H1 (cell line): Measurements from ENCODE around the gene PEAK3. TPM values are rescaled to one million over a fixed set of nuclear protein-coding genes. Genes with fewer than 3 reads are reported as not detected.

Experiments
- CTCF ChIA-PET: fragments of 300-600 bp; sonication (Branson Sonifier 250); formaldehyde crosslinking; loops from one replicate; lab custom pipeline; 2021; ENCODE audit not compliant: partially characterized antibody; lab: Charles Lee
- POLR2A ChIA-PET: fragments of 300-600 bp; sonication (Branson Sonifier 250); formaldehyde crosslinking; loops from one replicate; lab custom pipeline; 2021; ENCODE audit warnings: inconsistent platforms; ENCODE audit not compliant: partially characterized antibody; lab: Charles Lee
- DNase-seq, 2 experiments: peaks; one replicate each; pipeline versions ENCODE4 v3.0.0 to v3.0.0-alpha.2; 2010 to 2022; ENCODE audit warnings: low spot score in 2 of 2, low read depth in 1 of 2, mixed read lengths in 1 of 2
- FAIRE-seq: peaks from 2 replicates; lab custom pipeline; 2011; peaks lifted over from hg19 to GRCh38; lab: Jason Lieb, UNC
- H2AFZ ChIP-seq: 2 replicates; pipeline ENCODE4 v1.8.1; 2012; ENCODE audit warnings: low read length, inconsistent platforms
- H2AK5ac ChIP-seq: 2 replicates; pipeline ENCODE4 v1.6.1; 2013; ENCODE audit warnings: low read depth, low read length
- H2BK120ac ChIP-seq: replicated peaks from 2 replicates; pipeline ENCODE3; 2013; ENCODE audit warnings: low read depth, low read length, inconsistent platforms
- H2BK12ac ChIP-seq: 2 replicates; pipeline ENCODE4 v1.6.1; 2013; ENCODE audit warnings: low read depth, low read length
- H2BK15ac ChIP-seq: 2 replicates; pipeline ENCODE4 v1.6.1; 2013; ENCODE audit warnings: low read length
- H2BK20ac ChIP-seq: 2 replicates; pipeline ENCODE4 v1.6.1; 2013; ENCODE audit warnings: low read length
- H2BK5ac ChIP-seq: 2 replicates; pipeline ENCODE4 v1.6.1; 2013; ENCODE audit warnings: low read depth, low read length
- H3K14ac ChIP-seq: 2 replicates; pipeline ENCODE4 v1.6.1; 2013; ENCODE audit warnings: inconsistent platforms; ENCODE audit not compliant: insufficient read length
- H3K18ac ChIP-seq: 2 replicates; pipeline ENCODE4 v1.6.1; 2013; ENCODE audit warnings: low read length; ENCODE audit errors: extremely low read depth
- H3K23ac ChIP-seq: 2 replicates; pipeline ENCODE4 v1.6.1; 2013; ENCODE audit warnings: inconsistent platforms; ENCODE audit not compliant: insufficient read length
- H3K23me2 ChIP-seq: 2 replicates; pipeline ENCODE4 v1.6.1; 2013; ENCODE audit warnings: low read depth, low read length
- H3K27ac ChIP-seq: 2 replicates; pipeline ENCODE4 v1.6.1; 2011; ENCODE audit warnings: low read depth, low read length, inconsistent platforms
- H3K27me3 ChIP-seq, 4 experiments: replicated peaks in 1 of 4; 1 replicate in 1 of 4; 2 replicates in 3 of 4; pipeline versions ENCODE4 v1.6.1 to v1.8.1; 2011 to 2013; ENCODE audit warnings: low read length in 3 of 4, mild to moderate bottlenecking in 3 of 4, inconsistent platforms in 2 of 4, mixed read lengths in 2 of 4, moderate library complexity in 1 of 4; ENCODE audit not compliant: control insufficient read depth in 3 of 4, insufficient read depth in 3 of 4; ENCODE audit errors: extremely low read depth in 1 of 4
- H3K36me3 ChIP-seq, 4 experiments: 2 replicates each; pipeline versions ENCODE4 v1.6.1 to v1.8.1; 2011 to 2013; ENCODE audit warnings: mild to moderate bottlenecking in 4 of 4, low read length in 3 of 4, moderate library complexity in 2 of 4, control low read depth in 1 of 4, inconsistent platforms in 1 of 4; ENCODE audit not compliant: insufficient read depth in 4 of 4, control insufficient read depth in 2 of 4
- H3K4ac ChIP-seq: replicated peaks from 2 replicates; pipeline ENCODE3; 2013; ENCODE audit warnings: low read length, low read depth, mixed read lengths, inconsistent platforms; ENCODE audit not compliant: insufficient read length
- H3K4me1 ChIP-seq, 4 experiments: replicated peaks in 1 of 4; 1 replicate in 1 of 4; 2 replicates in 3 of 4; pipeline versions ENCODE4 v1.6.1 to v1.8.1; 2011 to 2013; ENCODE audit warnings: low read length in 3 of 4, inconsistent platforms in 2 of 4, mixed read lengths in 1 of 4; ENCODE audit not compliant: insufficient read depth in 4 of 4, control insufficient read depth in 3 of 4
- H3K4me2 ChIP-seq, 2 experiments: 2 replicates each; pipeline versions ENCODE4 v1.6.1 to v1.8.1; 2011 to 2013; ENCODE audit warnings: low read depth in 2 of 2, low read length in 2 of 2, control low read depth in 1 of 2, inconsistent platforms in 1 of 2, mild to moderate bottlenecking in 1 of 2; ENCODE audit not compliant: insufficient read depth in 1 of 2
- H3K4me3 ChIP-seq, 4 experiments: fragments of 200-600, 300-600 bp in 1 of 4; sonication (generic), shearing (Covaris generic), sonication (Bioruptor Twin) in 1 of 4; 2 replicates each; pipeline versions ENCODE4 v1.5.1 to v1.8.1; 2011 to 2016; ENCODE audit warnings: low read length in 4 of 4, low read depth in 3 of 4, control low read depth in 2 of 4, inconsistent platforms in 2 of 4, mild to moderate bottlenecking in 2 of 4, mixed read lengths in 1 of 4, moderate library complexity in 1 of 4; ENCODE audit not compliant: insufficient read depth in 2 of 4; ENCODE audit errors: extremely low read depth in 1 of 4
- H3K56ac ChIP-seq: replicated peaks from 2 replicates; pipeline ENCODE3; 2013; ENCODE audit warnings: low read depth, mild to moderate bottlenecking, mixed read lengths, low read length, inconsistent platforms; ENCODE audit not compliant: insufficient read length
- H3K79me1 ChIP-seq: 2 replicates; pipeline ENCODE4 v1.6.1; 2013; ENCODE audit warnings: low read depth, low read length, control low read depth
- H3K79me2 ChIP-seq, 2 experiments: 2 replicates each; pipeline versions ENCODE4 v1.6.1 to v1.8.1; 2012 to 2013; ENCODE audit warnings: low read length in 2 of 2, mild to moderate bottlenecking in 2 of 2, inconsistent platforms in 1 of 2; ENCODE audit not compliant: insufficient read depth in 2 of 2, control insufficient read depth in 1 of 2
- H3K9ac ChIP-seq, 4 experiments: replicated peaks in 1 of 4; 1 replicate in 1 of 4; 2 replicates in 3 of 4; pipeline versions ENCODE4 v1.6.1 to v1.8.1; 2011 to 2013; ENCODE audit warnings: low read depth in 3 of 4, low read length in 3 of 4, control low read depth in 2 of 4, mild to moderate bottlenecking in 2 of 4, moderate library complexity in 2 of 4, inconsistent platforms in 1 of 4; ENCODE audit errors: extremely low read depth in 1 of 4
- H3K9me3 ChIP-seq, 2 experiments: 2 replicates each; pipeline versions ENCODE4 v1.6.1 to v1.8.1; 2012 to 2013; ENCODE audit warnings: mild to moderate bottlenecking in 2 of 2, moderate library complexity in 2 of 2, control low read depth in 1 of 2, inconsistent platforms in 1 of 2, low read depth in 1 of 2, low read length in 1 of 2, mixed read lengths in 1 of 2; ENCODE audit not compliant: insufficient read depth in 2 of 2
- H4K20me1 ChIP-seq, 2 experiments: replicated peaks in 1 of 2; 2 replicates each; pipeline versions ENCODE3 to v1.8.1; 2011 to 2013; ENCODE audit warnings: inconsistent platforms in 2 of 2, low read length in 2 of 2, mild to moderate bottlenecking in 1 of 2; ENCODE audit not compliant: insufficient read depth in 2 of 2, control insufficient read depth in 1 of 2
- H4K5ac ChIP-seq: 2 replicates; pipeline ENCODE4 v1.6.1; 2013; ENCODE audit warnings: low read length, low read depth, mixed read lengths, inconsistent platforms; ENCODE audit not compliant: insufficient read length
- H4K8ac ChIP-seq: 2 replicates; pipeline ENCODE4 v1.8.0; 2013; ENCODE audit warnings: mild to moderate bottlenecking, moderate library complexity, low read length, inconsistent platforms; ENCODE audit not compliant: insufficient read depth; ENCODE audit errors: extremely low read depth
- H4K91ac ChIP-seq: replicated peaks from 2 replicates; pipeline ENCODE3; 2013; ENCODE audit warnings: low read length, mixed read lengths, inconsistent platforms; ENCODE audit not compliant: insufficient read length
- ATF3 ChIP-seq: IDR thresholded peaks from 2 replicates; pipeline ENCODE4 v1.6.1; 2011; ENCODE audit warnings: low read depth, mild to moderate bottlenecking, low read length; ENCODE audit not compliant: insufficient read depth
- BCL11A ChIP-seq, 2 experiments: IDR thresholded peaks; one replicate each; pipeline ENCODE4 v1.6.1; 2011; ENCODE audit warnings: low read depth in 2 of 2, low read length in 2 of 2, mild to moderate bottlenecking in 2 of 2
- EGR1 ChIP-seq: IDR thresholded peaks from 2 replicates; pipeline ENCODE4 v1.6.1; 2011; ENCODE audit warnings: low read depth, low read length, borderline replicate concordance
- KDM1A ChIP-seq: fragments of 200-600, 300-600 bp; sonication (generic); IDR thresholded peaks from 2 replicates; pipeline ENCODE4 v1.7.1; 2016; ENCODE audit warnings: mild to moderate bottlenecking, low read length, borderline replicate concordance
- MAFK ChIP-seq: IDR thresholded peaks from 2 replicates; pipeline ENCODE4 v1.6.1; 2012; ENCODE audit warnings: low read depth, mild to moderate bottlenecking, improper control_type of control experiment, low read length
- POU5F1 ChIP-seq: IDR thresholded peaks from 2 replicates; pipeline ENCODE4 v1.6.1; 2011; ENCODE audit warnings: low read depth, mild to moderate bottlenecking, low read length, moderate library complexity
- RBBP5 ChIP-seq: IDR thresholded peaks from 2 replicates; pipeline ENCODE4 v1.7.1; 2012; ENCODE audit warnings: low read depth, mild to moderate bottlenecking, inconsistent platforms, low read length, moderate library complexity, borderline replicate concordance
- SUZ12 ChIP-seq: fragments of 200-600 bp; sonication (generic); IDR thresholded peaks from 2 replicates; pipeline ENCODE4 v1.6.1; 2012; ENCODE audit warnings: mild to moderate bottlenecking, inconsistent platforms, low read length, moderate library complexity, mixed read lengths
- TEAD4 ChIP-seq: IDR thresholded peaks from 2 replicates; pipeline ENCODE4 v1.6.1; 2012; ENCODE audit warnings: low read depth, low read length, inconsistent platforms, mixed read lengths
- WGBS, 2 experiments: shearing (Covaris generic) in 1 of 2; methylation state at CpG; one replicate each; pipeline versions ENCODE4 v1.1.6 to v1.1.7; 2013 to 2015; ENCODE audit warnings: low lambda C conversion rate in 2 of 2, mixed read lengths in 2 of 2, inconsistent platforms in 1 of 2, low coverage in 1 of 2, missing lambda C conversion rate in 1 of 2; ENCODE audit not compliant: insufficient replicate concordance in 2 of 2, insufficient coverage in 1 of 2, insufficient read length in 1 of 2; ENCODE audit errors: extremely low coverage in 1 of 2, missing lambda C conversion rate in 1 of 2; 5-methylcytosine and 5-hydroxymethylcytosine counted together
- polyA plus RNA-seq, 7 experiments: library from polyadenylated mRNA; depleted of rRNA in 3 of 7; stranded (reverse) in 5 of 7; unstranded in 2 of 7; fragments of >200 nt in 5 of 7; fragments of 200-250 nt in 2 of 7; gene quantifications; 1 replicate in 5 of 7; 2 replicates in 1 of 7; 4 replicates in 1 of 7; pipeline versions ENCODE4 v1.2.1 to v1.2.3, GENCODE V29; 2011 to 2013; ENCODE audit warnings: missing spikeins in 2 of 7, mixed read lengths in 2 of 7
- total RNA-seq: library from RNA; stranded (reverse); fragmentation: NEBNext Ultra II Directional; extraction: Animal tissue kit (Norgen Biotek cat#: 25700); gene quantifications from 2 replicates; pipeline ENCODE4 v1.2.1, GENCODE V29; 2021

Gene PEAK3
- total and polyA plus RNA-seq, 2 of the 8 experiments (the other 6 are each of a cell fraction or from before 2014, with no cell fraction given) = not detected

- H3K4me2 ChIP-seq = no peak overlapping the region; a peak in 1 of 4 replicates
- no peak overlapping the region for H4K8ac ChIP-seq
- H2AFZ ChIP-seq = no peak overlapping the region
- H2BK5ac ChIP-seq = no peak overlapping the region
- H3K23me2 ChIP-seq = peaks cover 5% of the 10 kb centered on the region; the same call in 1 of the 2 replicates
- no peaks in the 10 kb centered on the region for H3K9me3 ChIP-seq
- 88% methylated on average over 19 of the region's 26 CpGs; no CpG with 5 or more reads in 1 of the 2 experiments for WGBS, 2 experiments
- no peak overlapping the region for H3K18ac ChIP-seq
- no peak overlapping the region for H2AK5ac ChIP-seq
- no peak overlapping the region for H2BK12ac ChIP-seq
- H3K9ac ChIP-seq = no peak overlapping the region
- H3K14ac ChIP-seq = no peak overlapping the region
- no peaks in the 10 kb centered on the region for H3K79me1 ChIP-seq
- H3K23ac ChIP-seq = no peak overlapping the region
- H2BK15ac ChIP-seq = no peak overlapping the region
- no peak overlapping the region for H3K4me3 ChIP-seq
- peaks cover 0 to 17% (median 14%) of the 10 kb centered on the region in 4 experiments; a peak in 6 of 7 replicates for H3K27me3 ChIP-seq
- H4K5ac ChIP-seq = no peak overlapping the region
- FAIRE-seq (no peak), DNase-seq (no peak)
- H3K79me2 ChIP-seq = no peaks in the 10 kb centered on the region
- no peak overlapping the region for H4K91ac ChIP-seq
- peaks cover 0 to 4% of the 10 kb centered on the region in 2 experiments for H4K20me1 ChIP-seq
- H3K36me3 ChIP-seq = no peaks in the 10 kb centered on the region
- H2BK20ac ChIP-seq = no peak overlapping the region
- POLR2A ChIA-PET = interaction anchor here (0.7 to 23.4 kb wide), 3 partner anchors 10 to 26 kb away, joined by 3 to 330 read pairs (median 14); partner anchors contain the start of genes AMH and JSRP1
- H3K27ac ChIP-seq = no peak overlapping the region
- peaks cover 0 to 5% (median 0%) of the 10 kb centered on the region in 4 experiments; a peak in 2 of 7 replicates for H3K4me1 ChIP-seq
- no peak overlapping the region for H2BK120ac ChIP-seq
- CTCF ChIA-PET = interaction anchor here (1.6 kb wide), 1 partner anchor 35 kb away, joined by 10 read pairs; no protein-coding TSS in a partner anchor
- H3K4ac ChIP-seq = no peak overlapping the region
- no peak overlapping the region for H3K56ac ChIP-seq
- no peak for TF ChIP-seq TEAD4
- TF ChIP-seq KDM1A = no peak
- TF ChIP-seq ATF3 = no peak
- TF ChIP-seq SUZ12 = no peak
- TF ChIP-seq RBBP5 = no peak
- no peak for TF ChIP-seq BCL11A (IDR thresholded peaks at IDR 0.05; ENCODE audit: low read depth in 2 of 2, low read length in 2 of 2)
- TF ChIP-seq MAFK = no peak
- no peak for TF ChIP-seq EGR1
- no peak for TF ChIP-seq POU5F1
Measured at GRCh38 chr19:2280633-2281264, 1.2 kb downstream of the PEAK3 start.
